HG02973 (cell line): ENCODE measurements around the gene KCNIP4.

ENCODE experiments used
- ATAC-seq: cut with Tn5 transposase; IDR thresholded peaks from one replicate; pipeline ENCODE4 v1.9.1; 2021; ENCODE audit warnings: moderate library complexity; ENCODE audit not compliant: unreplicated experiment

KCNIP4 gene

GRCh38 chr4:21209860-21210259 is 738.7 kb downstream of the KCNIP4 start:
- ATAC-seq = no peak

- ATAC-seq = no peak
Measured at GRCh38 chr4:21205821-21206531, 742.6 kb downstream of the KCNIP4 start.

GRCh38 chr4:21203416-21203815 is 745.2 kb downstream of the KCNIP4 start:
- ATAC-seq = no peak

GRCh38 chr4:21202959-21203358 is 745.6 kb downstream of the KCNIP4 start:
- no peak for ATAC-seq

GRCh38 chr4:21198683-21199082 is 749.9 kb downstream of the KCNIP4 start:
- ATAC-seq = no peak

- no peak for ATAC-seq
Measured at GRCh38 chr4:21195682-21196081, 752.9 kb downstream of the KCNIP4 start.

- no peak for ATAC-seq
Measured at GRCh38 chr4:21192367-21192766, 756.2 kb downstream of the KCNIP4 start.

- no peak for ATAC-seq
Measured at GRCh38 chr4:21191317-21191716, 757.3 kb downstream of the KCNIP4 start.

- ATAC-seq = no peak
Measured at GRCh38 chr4:21184788-21185187, 763.8 kb downstream of the KCNIP4 start.

GRCh38 chr4:21181716-21182115 is 766.9 kb downstream of the KCNIP4 start:
- no peak for ATAC-seq

- ATAC-seq = no peak
Measured at GRCh38 chr4:21177871-21178270, 770.7 kb downstream of the KCNIP4 start.

- ATAC-seq = no peak
Measured at GRCh38 chr4:21177092-21177491, 771.5 kb downstream of the KCNIP4 start.

- no peak for ATAC-seq
Measured at GRCh38 chr4:21167711-21168110, 780.9 kb downstream of the KCNIP4 start.

- no peak for ATAC-seq
Measured at GRCh38 chr4:21155367-21155766, 793.2 kb downstream of the KCNIP4 start.

GRCh38 chr4:21139327-21139726 is 809.2 kb downstream of the KCNIP4 start:
- no peak for ATAC-seq

- no peak for ATAC-seq
Measured at GRCh38 chr4:21136051-21136630, 812.4 kb downstream of the KCNIP4 start.

GRCh38 chr4:21134994-21135393 is 813.6 kb downstream of the KCNIP4 start:
- ATAC-seq = no peak

GRCh38 chr4:21130606-21131005 is 818.0 kb downstream of the KCNIP4 start:
- ATAC-seq = no peak

- no peak for ATAC-seq
Measured at GRCh38 chr4:21126014-21126512, 822.5 kb downstream of the KCNIP4 start.

GRCh38 chr4:21118301-21118700 is 830.3 kb downstream of the KCNIP4 start:
- ATAC-seq = no peak

GRCh38 chr4:21117541-21118180 is 830.9 kb downstream of the KCNIP4 start:
- ATAC-seq = no peak
